HG02981 (cell line): ENCODE results near the gene IL4.

ENCODE experiments used
- ATAC-seq: cut with Tn5 transposase; IDR thresholded peaks from one replicate; pipeline ENCODE4 v1.9.1; 2021; ENCODE audit warnings: mild to moderate bottlenecking, moderate library complexity; ENCODE audit not compliant: unreplicated experiment

IL4 gene

DNA sequence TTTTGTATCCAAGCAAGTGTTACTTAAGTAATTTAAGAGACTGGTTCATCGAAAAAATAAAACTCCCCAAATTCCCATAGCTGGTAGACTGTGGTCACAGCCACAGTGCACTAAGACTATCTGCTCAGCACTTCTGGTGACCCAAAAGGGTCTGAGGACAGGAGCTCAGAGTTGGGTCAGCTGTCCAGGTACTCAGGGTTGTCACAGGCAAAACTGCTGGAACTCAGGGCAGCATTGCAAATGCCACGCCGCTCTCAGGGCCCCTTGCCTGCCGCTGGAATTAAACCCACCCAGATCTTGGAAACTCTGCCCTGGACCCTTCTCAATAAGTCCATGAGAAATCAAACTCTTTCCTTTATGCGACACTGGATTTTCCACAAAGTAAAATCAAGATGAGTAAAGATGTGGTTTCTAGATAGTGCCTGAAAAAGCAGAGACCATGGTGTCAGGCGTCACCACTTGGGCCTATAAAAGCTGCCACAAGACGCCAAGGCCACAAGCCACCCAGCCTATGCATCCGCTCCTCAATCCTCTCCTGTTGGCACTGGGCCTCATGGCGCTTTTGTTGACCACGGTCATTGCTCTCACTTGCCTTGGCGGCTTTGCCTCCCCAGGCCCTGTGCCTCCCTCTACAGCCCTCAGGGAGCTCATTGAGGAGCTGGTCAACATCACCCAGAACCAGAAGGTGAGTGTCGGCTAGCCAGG, 16.0 kb upstream of the IL4 start, which contains the start of gene IL13:
Gene IL13 (plus strand): TSS at position 498 of the 705 bp plus-strand sequence. CDS start 14 bp downstream, at position 512.
- no peak for ATAC-seq

DNA sequence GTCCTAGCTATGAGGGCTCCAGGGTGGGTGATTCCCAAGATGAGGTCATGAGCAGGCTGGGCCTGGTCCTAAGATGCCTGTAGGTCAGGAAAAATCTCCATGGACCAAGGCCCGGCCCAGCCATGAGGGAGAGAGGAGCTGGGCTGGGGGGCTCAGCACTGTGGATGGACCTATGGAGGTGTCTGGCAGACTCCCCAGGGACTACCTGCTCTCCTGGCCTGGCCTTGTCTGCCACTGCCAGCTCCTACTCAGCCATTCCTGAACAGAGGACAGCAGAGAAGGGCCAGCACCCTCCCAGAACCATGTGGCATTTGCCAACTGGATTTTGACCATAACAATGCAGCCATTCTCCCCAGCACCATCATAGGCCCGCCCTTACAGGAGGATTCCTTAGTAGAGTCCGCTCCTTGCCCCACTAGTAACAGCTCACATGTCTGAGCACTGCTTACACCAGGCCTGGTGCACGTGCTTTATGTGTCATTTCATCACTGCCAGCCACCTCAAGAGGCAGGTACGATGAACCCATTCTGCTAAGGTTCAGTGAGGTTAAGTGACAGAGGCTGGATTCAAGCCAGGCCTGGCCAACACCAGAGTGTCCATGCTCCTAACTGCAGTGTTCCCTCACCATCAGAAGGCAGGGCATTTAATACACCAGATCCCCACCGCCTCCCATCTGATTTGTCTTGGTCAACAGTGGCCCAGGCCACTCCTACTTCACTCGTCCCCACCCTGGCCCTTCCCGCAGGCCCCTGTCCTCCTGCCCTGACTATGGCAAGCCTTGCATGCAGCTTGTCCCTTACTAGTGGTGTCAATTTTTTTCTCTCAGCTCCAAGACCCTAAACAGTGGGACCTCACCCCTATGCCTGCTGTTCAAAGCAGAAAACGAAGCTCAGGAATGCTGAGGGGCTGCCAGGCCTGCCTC, 15.1 kb upstream of the IL4 start:
- ATAC-seq: no peak

DNA sequence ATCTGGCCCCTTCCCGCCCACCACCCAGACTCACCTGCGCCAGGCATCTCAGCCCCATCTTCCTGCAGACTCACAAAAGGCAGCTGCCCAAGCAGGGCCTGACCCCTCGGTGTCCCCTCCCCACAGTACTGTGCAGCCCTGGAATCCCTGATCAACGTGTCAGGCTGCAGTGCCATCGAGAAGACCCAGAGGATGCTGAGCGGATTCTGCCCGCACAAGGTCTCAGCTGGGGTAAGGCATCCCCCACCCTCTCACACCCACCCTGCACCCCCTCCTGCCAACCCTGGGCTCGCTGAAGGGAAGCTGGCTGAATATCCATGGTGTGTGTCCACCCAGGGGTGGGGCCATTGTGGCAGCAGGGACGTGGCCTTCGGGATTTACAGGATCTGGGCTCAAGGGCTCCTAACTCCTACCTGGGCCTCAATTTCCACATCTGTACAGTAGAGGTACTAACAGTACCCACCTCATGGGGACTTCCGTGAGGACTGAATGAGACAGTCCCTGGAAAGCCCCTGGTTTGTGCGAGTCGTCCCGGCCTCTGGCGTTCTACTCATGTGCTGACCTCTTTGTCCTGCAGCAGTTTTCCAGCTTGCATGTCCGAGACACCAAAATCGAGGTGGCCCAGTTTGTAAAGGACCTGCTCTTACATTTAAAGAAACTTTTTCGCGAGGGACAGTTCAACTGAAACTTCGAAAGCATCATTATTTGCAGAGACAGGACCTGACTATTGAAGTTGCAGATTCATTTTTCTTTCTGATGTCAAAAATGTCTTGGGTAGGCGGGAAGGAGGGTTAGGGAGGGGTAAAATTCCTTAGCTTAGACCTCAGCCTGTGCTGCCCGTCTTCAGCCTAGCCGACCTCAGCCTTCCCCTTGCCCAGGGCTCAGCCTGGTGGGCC, 13.9 kb upstream of the IL4 start:
- ATAC-seq: no peak

DNA sequence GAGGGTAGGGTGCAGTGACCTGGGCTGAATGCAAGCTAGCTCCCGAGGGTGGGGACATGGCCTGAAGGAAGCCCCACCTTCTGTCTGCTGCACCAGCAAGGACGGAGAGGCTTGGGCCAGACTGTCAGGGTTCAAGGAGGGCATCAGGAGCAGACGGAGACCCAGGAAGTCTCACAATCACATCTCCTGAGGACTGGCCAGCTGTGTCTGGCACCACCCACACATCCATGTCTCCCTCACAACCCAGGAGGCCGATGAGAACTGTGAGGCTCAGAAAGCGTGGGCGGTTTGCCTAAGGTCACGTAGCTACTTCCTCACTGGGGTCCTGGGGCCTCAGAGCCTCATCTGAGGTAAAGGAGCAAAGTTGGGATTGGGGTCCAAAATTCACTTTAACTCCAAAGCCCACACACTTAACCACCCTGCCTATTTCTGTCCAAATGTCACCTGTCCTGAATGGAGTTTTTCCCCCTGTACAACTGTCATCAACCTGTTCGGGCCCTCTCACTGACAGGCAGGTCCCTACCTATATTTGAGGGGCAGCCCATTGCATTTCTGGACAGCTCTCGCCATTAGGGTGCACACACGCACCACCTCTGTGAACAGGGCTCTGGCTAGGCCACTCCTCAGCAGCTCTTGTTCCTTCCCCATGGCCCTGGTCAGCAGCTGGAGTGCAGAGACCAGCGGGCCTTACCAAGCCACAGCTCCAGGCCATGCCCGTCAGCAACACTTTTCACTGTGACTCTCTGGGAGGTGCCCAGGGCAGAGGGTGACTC, 12.4 kb upstream of the IL4 start:
- ATAC-seq: no peak

DNA sequence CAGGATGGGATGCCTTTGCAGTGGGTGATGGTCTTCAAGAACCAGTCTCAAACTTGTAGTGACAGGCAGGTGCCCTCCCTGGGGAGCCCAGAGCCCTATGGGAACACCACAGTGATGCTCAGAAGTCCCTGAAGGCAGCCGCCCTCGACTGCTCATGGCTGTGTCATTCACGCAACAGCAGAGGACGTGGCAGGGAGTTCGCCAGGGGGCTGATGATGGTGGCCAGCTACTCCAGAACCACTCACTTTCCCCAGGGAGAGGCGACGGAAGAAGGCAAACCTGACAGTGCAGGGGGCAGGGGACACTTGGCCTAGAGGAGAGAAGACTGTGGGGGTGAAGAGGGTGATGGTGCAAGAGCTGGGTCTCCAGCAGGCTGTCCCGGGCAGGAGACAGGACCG, 11.8 kb upstream of the IL4 start:
- no peak for ATAC-seq

DNA sequence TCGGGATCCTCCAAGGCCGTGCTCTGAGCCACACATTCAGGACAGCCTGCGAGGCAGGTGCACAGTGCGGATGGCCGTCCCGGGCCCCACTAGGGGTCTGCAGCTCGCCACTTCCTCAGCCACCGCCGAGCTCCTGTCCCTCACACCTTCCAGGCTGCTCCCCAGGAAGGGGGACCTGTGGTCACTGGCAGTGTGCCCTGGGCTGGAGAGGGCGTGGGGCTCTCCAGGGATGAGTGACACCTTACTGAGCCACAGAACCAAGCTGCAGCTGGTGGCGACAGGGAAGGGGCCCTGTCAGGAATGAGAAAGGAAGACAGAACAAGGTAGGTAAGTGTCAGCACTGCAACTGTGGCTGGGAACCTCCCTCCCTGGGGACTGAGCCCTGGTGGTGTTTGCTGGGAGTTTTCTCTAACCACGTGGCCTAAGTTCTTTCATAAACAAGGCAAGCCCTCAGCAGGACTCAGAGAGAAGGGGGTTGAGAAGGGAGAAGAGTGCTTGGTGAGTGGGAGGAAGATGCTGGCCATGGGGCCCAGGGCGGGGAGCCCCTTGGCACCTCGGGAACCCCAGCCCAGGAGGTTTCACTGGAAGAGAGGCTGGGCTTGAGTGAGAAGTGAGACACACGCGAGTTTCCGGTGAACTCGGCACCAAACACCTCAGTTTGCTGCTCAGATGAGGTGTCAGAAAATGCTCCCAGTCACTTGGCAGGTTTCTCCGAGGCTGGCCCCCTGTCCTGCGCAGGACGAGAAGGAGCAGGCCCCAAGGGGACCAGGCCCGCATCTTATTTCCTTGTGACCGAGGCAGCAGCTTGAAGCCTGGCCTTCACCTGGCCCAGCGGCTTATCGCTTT, 10.6 kb upstream of the IL4 start:
- peak; percentile 58 for ATAC-seq

DNA sequence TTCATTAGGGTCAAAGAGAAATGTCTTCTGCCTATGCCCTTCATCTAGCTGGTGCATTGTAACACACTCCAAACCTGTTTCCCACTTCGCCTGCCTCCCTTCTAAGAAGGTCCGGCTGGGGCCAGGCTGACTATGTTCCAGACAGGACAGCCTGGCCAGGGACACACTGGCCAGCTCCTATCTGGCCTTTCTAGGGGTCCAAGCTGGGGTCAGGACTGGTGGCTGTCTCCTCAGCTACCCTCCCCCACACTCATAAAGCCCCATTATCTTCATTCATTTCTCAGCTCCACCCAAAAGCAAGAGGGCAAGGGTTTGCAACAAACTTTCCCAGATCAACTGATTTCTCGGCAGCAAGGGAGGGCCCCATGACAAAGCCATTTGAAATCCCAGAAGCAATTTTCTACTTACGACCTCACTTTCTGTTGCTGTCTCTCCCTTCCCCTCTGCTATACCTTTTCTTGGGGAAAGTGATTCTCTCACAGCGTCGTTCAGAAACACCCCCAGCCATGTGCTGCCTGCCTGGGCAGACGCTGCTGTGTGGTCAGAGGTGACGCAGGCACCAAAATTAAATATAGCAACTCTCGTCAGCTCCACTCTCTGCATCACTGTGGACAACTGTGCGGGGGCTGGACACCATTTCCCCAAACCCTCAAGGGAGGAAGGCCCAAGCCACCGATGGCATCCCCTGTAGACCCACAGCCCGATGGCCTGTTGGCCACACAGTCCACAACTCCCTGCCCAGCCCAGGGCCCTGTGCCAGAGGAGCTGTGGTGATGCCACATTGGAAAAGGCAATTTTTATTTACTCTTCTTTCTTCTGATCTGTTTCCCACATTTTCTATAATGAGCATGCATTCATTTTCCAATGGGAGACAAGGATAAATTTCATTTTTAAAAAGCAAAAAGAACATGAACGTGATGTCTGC, 9.8 kb upstream of the IL4 start:
- peak; percentile 52 for ATAC-seq

DNA sequence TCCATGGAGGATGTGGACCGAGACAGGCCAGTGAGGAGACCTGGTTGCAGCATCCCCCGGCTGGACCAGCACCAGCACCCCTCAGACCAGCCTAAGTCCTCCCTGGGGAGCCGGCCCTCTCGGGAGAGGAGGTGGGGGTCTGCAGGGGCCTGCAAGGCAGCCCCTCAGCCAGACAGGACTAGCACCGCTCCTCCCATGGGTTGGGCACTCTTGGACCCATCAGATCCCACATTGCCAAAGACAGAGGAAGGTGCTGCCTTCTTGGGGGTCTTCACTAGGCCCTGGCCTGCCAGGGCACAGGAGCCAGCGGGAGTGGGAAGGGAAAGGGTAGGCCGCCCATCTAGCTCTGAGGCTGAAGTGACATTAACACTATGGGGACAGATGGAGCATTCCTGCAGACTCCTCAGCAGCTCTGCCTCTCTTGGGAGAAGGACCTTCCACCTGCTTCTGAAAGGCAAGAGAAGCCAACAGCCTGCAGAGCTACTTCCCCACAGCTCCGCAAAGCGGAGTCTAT, 9.0 kb upstream of the IL4 start:
- no peak for ATAC-seq

DNA sequence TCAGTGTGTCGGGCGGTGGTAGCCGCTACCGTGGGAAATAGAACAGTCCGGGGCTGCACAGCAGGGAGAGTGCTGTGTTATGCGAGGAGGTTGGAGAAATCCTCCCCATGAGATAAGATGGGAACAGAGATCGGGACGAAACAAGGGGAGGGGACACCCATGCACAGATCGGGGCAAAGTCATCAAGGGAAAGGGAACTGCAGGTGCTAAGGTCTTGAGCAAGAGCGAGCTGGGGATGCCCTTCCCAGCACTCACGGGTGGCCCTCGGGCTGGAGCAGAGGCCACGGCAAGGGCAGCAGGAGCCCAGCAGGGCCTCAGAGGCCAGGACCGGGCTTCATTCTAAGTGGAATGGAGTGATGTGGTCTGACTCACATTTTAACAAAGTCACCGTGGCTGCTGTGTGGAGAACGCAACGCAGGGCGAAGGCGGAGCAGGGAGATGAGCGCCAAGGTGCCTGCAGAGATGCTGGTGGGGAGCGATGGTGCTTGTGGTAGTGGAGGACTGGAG, 8.2 kb upstream of the IL4 start:
- ATAC-seq: no peak

DNA sequence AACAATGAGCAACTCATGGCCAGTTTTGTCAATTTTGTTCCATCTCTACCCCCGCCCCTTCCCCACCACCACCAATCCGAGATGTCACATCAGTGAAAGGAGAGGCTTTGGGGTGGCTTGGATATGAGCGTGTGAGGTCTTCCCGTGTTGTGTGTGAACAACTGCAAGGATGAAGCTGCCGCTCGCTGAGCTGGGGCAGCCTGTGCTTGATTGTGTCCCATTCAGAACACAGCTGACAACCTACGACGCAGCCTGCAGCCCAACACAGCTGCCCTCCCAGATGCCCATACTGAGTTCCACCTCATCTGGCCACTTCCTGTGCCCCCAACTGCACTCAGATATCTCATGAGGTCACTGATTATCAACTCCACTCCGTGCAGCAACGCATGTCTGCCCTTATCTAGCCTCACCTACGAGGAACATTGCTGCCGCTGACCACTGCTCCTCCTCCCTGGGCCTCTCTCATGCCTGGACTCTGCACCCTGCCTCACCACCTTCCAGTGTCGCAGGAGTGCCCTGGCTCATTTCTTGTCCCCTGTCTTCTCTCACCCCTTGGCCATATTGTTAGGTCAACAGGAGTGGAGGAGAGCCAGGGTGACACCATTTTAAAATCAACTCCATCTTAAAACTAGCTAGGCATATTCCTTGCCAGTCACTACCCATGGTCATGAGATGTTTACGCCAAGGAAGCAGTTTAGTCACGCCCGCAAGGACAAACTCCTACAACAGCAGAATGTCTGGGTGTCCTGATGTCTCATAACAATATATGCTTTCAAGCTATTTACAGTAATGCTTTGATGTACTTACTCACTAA, 7.3 kb upstream of the IL4 start:
- ATAC-seq: no peak

DNA sequence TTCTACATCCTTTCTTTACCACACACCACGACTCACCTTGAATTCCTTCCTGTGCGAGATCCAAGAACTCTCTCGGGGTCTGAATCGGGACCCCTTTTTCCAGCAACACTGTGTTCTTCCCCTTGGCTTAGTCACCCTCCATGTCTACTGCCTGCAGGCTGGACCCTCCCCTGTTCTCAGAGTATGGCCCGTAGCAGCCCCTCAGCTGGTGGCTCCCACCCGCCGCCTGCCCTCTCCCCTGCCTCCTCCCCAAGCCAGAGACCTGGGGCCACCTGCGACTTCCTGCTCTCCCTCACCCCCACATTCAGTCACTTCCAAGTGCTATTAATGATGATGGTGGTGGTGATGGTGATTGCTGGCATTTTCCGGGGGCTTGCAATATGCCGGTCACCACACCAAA, 6.5 kb upstream of the IL4 start:
- ATAC-seq: no peak

DNA sequence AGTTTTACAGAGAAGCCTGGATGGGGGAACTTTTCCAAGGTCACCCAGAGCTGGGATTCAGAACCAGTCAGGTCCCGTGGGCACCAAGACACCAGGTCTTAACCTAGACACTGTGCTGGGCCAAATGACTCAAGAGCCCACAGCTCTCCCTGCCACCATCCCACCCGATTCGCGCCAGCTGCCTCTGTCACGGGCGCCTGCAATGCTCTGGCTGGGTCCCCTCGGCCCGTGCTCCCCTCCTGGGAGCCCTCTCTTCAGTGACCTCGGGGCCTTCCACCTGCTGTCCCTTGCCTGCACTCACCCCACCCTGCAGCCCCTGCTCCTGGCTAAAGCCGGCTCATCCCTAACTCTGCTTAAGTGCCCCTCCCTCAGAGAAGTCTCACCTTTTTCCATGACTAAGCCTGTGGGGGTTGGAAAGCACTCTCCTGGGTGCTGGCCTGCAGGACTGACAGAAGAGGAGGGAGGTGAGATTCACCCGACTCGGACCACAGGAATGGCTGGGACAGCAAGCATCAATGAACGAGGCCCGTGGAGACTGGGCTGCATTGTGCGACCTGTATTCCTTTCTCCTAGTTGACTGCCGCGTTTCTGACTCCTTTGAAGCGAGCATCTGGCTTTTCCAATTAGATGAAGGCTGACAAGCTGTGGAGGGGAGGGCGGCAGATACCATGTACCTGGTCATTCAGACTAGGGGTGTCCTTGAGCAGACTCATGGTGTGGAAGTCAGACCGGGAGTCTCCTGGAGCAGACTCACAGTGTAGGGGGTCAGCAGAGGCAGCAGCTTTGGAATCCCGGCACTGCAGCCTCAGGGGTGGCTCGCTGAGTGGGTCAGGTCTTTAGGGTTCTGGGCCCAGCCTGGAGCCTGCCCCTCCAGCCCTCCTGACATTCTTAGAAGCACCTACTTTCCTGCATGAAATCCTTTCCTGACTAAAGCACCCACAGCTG, 5.8 kb upstream of the IL4 start:
- ATAC-seq: no peak

DNA sequence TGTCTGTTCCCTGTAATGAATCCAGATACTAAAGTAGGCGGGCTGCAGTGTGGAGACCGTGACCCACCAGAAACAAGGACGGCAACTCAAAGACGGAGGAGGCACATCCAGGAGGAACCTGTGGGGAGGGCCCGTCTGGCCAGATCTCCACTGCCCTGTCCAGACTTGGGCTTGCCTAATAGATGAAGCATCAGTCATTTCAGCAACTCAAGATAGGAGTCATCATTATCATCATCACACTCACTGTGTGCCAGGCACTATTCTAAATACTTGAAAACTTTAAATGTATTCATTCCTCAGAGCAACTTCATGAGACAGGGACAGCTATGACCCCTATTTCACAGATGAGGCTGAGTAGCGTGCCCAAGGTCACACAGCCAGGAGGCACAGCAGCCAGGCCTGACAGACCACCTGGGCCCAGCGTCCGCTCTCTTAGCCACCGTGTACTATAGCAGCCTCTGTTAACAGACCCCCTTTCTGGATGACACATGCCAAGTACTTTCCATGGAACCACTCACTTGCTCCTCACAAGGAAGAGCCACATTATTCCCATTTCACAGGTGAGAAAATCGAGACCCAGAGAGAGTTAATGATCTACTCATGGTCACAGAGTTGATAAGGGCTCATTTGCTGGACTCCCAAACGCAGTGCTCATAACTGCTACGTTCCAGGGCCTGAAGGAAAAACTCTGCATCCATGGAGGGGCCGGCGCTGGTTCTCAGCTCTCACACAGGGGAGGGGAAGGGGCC, 4.9 kb upstream of the IL4 start:
- no peak for ATAC-seq

DNA sequence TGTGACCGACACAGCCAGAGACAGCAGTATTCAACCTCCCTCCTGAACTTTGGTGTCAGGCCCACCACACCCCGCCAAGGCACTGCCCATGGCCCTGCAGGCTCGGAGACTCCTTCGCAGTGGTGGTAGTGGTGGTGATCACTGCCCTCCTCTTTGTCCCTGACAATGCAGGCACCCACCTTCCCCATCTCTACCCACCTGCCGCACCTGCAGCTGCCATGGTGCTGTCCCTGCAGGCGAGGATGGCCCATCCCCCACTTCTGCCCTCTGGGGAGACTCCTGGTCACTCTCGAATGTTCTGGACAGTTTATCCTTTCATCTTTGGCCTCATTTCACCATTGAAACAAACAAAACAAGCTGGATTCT, 4.4 kb upstream of the IL4 start:
- no peak for ATAC-seq
